ENCODE results near the gene MGAT5.
A peak's percentile ranks its signal among the peaks of the same experiment; 100 is the strongest.

MGAT5 gene, protein sequence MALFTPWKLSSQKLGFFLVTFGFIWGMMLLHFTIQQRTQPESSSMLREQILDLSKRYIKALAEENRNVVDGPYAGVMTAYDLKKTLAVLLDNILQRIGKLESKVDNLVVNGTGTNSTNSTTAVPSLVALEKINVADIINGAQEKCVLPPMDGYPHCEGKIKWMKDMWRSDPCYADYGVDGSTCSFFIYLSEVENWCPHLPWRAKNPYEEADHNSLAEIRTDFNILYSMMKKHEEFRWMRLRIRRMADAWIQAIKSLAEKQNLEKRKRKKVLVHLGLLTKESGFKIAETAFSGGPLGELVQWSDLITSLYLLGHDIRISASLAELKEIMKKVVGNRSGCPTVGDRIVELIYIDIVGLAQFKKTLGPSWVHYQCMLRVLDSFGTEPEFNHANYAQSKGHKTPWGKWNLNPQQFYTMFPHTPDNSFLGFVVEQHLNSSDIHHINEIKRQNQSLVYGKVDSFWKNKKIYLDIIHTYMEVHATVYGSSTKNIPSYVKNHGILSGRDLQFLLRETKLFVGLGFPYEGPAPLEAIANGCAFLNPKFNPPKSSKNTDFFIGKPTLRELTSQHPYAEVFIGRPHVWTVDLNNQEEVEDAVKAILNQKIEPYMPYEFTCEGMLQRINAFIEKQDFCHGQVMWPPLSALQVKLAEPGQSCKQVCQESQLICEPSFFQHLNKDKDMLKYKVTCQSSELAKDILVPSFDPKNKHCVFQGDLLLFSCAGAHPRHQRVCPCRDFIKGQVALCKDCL

DNA sequence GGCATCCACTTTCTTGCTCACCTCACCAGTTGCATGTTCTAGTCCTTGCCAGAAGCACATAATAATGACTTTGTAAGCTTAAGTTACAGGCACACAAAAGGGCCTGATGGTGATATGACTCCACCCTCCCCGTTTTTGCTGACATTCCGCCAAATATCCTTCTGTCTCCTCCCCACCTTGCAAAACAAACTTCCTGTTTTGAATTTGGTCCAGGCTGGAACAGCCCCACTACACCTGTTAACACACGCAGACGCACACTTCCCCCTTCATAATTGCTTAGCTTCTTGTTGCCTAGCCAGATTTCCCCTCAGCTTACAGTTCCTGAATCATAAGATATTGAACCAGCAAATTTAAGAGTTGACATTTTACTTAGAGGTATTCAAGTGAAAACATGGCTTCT is at the start of gene MGAT5:
Gene MGAT5 (plus strand): TSS at position 269 of the 400 bp plus-strand sequence. CDS start 332 bp downstream, outside the sequence.
- DNase-seq (ENCODE audit: low read depth): no peak

DNA sequence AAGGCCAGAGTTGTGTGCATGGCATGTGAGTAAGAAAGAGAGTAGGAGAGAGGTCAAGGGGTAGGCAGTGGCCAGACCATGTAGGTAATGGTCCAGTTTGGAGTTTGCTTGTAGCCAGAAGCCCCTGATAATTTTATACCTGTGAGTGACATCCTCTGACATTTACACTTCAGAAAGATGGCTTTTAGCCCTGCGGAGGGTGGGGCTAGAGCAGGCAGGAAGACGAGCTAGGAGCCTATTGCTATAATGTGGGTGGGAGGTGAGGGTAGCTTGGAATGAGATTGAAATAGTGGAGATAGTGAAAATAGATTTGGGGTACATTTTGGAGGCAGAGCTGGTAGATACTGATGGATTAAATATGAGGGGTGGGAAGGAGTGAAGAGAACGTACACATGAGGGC is 48.8 kb upstream of the MGAT5 start:
- no peak for DNase-seq (ENCODE audit: low read depth)

DNA sequence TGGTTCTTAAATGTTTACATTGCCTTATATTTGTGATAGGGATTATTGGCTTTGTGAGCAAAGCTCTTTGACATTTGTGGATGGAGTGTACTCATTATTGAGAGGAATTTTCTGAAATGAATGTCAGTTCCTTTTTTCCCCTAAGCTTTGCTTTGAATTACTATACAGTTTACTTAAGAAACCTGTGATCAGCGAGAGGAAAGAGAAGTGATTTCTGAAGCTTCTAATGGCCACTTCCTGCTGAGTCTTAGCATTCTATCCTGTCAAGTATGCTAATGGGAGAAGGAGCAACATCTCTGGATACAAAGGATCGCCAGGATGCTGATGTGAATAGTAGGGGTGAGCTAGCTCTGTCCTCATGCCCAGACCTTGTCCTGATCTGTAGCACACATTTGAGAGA is 47.8 kb upstream of the MGAT5 start:
- DNase-seq (ENCODE audit: low read depth): no peak

DNA sequence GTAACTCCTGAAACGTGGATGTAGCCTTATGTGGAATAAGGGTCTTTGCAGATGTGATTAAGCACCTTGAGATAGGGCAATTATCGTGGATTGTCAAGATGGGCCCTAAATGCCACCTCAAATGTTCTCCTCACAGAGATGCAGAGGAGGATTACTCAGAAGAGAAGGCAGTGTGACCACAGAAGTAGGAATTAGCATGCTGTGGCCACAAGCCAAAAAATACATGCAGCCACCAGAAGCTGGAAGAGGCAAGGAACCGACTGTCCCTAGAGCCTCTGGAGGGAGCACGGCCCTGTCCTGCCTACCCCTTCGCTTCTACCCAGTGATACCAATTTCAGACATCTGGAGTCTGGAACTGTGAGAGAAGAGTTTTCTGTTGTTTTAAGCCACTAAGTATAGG is 47.3 kb upstream of the MGAT5 start:
- DNase-seq (ENCODE audit: low read depth): peak; percentile 37

DNA sequence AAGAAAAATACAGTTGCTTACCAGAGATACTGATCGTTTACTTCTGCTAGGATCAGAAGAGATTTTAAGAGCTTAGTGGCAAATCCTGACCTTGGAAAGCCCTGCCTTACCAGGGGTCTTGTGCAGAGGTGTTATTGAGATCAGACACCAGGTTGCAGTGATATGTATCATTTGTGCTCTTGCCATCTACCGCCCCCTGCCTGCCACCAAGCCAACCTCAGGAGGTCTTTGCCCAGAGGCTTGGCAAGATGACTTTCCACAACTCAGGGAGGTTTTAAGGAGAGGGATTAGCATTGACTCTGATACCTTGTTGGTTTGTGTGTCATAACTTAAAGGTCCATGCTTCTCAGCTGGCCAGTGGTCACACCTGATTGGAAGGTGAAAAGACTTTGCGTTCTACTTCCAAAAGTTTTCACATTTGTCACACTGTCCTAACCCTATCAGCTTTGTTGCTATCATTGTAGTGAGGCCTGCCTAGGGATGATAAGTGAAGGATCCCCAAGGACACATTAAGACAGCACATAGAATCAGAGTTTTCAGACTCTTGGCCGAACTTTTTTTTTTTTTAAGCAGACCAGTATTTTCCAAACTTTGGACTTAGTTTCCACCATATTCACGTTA is 46.2 kb upstream of the MGAT5 start:
- no peak for DNase-seq (ENCODE audit: low read depth)

DNA sequence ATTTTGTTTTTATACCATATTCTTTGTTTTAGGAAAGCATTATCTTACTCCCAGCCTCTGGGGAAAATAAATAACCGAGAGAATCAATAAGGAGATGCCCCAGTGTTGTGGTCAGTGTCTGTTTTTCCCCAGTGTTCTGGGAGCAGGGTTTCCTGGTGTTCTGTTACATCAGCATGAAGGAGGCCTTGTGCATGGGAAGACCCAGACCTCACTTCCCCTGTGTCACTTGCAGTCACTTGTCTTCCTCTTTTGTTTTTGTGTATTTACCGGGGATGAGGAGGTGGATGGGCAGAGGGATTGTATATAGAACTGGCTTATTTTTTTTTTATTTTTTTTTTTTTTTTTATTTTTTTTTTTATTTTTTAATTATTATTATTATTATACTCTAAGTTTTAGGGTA is 45.0 kb upstream of the MGAT5 start:
- no peak for DNase-seq (ENCODE audit: low read depth)

DNA sequence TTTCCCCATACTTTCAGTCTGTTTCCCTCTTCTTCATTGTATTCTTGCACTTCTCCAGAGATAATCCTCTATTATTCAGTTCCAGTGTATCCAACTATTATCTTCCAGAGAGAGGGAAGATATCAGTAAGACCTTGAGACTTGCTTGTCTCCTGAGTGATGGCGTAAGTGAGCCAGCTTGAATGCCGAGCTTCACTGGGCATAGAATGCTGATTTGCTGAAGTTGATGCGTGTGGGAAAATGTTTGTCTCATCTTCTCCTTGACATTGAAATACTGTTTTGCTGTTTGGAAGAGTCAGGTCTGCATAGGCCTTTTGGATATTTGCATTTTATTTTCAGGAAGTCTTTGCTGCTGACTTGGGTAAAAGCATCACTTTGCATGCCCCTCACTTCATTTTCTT is 41.1 kb upstream of the MGAT5 start:
- no peak for DNase-seq (ENCODE audit: low read depth)

DNA sequence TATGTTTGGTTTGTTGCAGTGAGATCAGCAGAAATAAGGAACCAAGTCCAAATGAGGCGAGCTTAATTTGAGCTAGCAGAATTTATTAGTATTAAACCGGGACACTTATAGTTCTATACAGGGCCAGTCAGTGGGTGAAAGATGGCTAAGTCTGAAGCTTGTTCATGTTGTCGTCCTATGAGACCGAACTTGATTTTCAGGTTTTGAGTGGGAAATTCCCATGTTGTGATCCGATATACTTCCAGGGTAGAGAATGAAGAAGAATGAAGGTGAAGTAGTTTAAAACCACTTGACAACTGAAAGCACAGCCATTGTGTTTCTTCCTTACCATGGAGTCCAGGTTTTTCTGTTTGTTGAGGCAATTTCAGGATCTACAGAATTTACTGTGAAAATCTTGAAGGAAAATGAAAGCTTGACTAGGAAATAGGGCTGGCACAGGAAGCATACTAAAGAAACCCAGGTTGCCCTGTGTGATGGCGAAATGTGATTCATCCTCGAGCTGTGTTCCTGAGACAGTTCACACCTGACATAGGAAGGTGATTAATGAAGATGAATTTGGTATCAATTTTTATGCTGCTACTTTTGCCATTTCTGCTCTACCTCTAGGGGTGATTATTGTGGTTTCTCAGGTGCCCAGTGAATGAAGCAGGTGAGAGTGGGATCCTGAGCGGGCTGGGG is 37.6 kb upstream of the MGAT5 start:
- DNase-seq (ENCODE audit: low read depth): no peak

DNA sequence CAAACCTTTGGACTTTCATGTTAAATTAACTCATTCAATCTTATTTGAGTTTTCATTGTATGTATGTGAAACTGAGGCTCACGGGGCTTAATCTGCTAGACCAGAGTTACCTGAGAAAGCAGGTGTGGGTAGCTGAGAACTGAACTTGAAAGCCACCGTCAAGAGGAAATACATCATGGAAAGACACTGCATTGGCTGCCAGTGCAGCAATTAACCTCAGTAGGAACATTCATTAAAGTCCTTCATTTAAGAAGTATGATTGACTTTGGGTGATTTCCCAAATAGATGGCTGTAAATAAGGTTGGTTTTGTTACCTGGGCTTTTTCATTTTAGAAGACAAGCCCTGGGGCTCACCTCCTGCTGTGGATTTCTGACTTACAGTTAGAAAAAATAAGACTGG is 36.5 kb upstream of the MGAT5 start:
- no peak for DNase-seq (ENCODE audit: low read depth)

DNA sequence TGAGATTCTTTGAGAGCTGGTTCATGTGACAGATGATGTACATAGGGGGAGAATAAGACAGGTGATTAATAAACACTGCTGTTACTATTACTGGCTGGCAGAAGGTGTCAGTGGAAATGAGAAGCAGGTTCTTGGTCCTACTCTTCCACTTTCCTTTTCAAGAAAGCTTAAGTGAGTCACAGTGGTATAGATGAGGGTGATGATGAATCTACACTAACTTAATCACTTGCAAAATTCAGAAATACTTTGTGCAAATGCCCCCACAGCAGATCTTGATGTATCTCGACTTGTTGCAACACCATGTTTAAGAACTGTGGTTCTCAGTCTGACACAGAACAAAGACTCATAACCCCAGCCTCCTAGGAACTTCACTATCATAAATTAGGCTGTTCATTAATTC is 35.9 kb upstream of the MGAT5 start:
- DNase-seq (ENCODE audit: low read depth): no peak

DNA sequence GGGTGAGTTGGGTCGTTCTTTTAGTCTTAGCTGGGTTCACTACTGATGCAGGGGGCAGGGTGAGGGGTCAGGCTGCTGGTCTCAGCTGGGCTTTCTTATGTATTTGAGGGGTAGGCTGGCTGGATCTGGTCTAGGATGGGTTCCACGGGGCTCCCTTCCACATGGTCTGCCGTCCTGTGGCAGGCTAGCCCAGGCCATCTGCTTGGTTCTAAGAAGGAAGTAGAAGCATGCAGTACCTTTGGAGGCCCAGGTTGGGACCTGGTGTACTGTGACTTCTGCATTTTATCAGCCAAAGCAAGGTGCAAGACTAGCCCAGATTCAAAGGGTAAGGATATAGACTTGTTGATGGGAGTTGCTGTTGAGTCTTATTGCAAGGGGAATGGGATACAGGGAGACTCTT is 35.5 kb upstream of the MGAT5 start:
- no peak for DNase-seq (ENCODE audit: low read depth)

DNA sequence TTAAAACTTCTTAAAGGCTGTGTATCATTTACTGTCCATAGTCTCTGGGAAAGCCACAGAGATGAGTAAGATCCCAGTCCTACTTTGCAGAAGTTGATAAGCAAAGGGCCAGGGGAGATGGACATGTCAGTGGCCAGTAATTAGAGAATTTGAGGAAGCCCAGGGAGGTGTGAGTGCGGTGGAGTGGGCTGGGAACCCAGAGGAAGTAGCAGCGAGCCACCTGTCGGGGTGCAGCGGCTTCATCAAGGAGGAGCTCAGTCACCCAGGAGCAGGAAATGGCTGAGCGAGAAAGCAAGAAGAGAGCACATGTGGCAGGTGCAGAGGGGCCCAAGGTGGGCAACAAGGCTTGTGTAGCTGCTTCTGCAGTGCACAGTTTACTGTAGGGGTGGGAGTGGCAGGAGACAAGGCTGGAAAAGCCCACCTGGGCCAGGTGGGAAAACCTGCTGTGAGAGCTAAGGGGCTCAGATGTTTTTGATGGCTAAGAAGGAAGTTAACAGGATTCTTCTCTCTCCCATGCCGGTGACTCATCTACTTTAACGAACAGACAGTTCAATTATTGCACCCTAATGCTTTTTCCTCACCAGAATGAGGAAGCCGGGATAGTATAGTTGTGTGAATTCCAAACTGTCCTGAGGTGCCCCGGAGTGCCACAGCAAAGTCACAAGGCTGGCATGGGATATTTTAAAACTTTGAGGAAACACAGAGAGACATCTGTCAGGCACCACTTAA is 34.8 kb upstream of the MGAT5 start:
- no peak for DNase-seq (ENCODE audit: low read depth)

DNA sequence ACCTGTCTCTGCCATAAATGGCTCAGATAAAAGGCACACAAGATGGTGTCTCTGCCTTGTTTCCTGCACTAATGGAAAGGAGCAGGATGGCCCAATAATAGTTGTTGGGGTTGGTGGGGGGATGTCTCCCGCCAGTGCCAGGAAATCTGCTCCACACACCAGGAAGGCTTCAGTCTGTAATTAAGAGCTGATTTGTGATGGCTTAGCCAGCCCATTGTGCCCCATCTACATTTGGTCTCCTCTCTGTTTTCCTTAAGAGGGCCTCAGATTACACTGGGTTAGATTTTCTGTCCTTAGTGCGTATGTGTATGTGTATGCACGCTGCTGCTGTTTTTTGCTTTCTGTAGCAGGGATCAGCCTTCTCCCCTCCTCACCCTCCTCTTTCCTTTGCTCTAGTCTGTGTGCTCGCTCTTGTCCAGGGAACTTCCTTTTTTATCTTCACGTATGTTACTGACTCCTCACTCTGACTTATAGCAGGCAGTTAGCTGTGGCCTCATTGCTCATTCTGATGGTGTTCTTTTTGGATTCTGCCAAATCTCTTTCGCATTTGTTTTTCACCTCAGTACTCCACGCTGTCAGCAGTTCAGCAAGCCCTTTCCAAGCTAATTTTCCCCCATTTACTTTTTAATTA is 33.4 kb upstream of the MGAT5 start:
- DNase-seq (ENCODE audit: low read depth): no peak

DNA sequence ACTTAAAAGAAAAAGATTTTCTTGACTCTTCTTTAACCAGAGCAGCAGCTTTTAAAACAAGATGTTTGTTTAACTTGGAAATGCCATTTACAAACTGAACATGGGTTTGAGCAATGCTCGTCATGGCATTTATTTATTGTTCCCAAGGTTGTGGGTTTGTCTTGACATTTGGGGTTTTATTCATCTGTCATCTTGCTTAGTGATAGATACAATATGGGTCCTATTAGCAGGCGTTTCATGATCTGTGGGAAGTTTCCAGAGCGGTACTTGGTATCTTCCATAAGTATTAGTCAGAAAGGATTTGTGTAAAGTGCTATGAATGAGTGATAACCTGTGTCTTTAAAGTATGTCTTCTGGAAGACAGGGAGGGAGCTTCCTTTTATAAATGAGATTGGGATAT is 29.9 kb upstream of the MGAT5 start:
- DNase-seq (ENCODE audit: low read depth): no peak

DNA sequence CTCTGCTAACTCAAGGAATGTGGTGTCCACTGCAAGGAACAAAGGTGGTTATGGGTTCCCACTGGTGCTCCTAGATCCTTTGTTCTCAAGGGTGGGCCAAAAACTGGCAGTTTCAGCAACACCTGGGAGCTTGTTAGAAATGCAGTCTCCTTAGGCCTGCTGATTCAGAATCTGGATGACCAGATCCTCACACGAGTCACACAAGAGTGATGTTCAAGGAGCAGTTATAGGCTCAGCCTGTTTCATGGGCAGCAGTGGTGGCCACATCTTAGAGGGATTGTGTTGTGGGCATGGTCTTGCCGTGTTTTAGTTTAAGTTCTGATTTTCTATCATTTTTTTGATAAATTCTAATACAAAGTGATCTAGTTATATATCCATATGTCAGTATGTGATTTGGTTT is 28.7 kb upstream of the MGAT5 start:
- no peak for DNase-seq (ENCODE audit: low read depth)

DNA sequence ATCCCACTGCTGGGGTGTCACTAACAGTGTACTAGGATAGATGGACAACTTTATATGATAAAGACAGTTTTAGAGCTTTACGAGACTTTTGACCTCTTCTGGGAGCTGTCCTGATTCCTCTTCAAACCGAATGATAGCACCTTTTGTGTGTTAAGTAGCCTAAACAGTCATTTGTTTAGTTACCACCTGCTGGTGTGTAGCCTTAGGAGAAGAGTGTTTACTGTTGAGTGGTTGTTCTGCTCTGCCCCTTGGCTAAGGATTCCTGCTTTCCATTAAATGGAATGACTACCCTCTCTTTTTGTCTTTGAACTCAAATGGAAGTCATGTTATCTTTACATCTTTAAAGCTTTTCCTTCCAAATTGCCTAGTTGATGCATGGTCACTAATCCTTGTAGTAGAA is 28.0 kb upstream of the MGAT5 start:
- no peak for DNase-seq (ENCODE audit: low read depth)

DNA sequence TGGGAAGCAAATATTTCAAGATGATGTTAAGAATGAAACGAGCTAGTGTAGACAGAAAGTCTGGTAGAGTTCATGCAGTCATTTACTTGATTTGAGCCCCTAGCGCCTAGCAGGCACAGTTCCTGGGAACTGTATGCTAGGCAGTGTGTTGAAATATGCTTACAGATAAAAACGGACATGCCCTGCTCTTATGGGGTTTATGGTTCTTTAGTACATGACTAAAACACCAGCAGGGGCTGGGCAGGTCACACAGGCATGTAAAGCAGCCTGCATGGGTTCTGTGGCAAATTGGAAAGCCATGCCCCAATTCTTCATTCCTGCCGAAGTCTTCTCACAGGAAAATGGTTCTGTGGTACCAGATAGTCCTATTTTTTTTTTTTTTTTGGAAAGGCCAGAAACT is 27.3 kb upstream of the MGAT5 start:
- DNase-seq (ENCODE audit: low read depth): no peak

DNA sequence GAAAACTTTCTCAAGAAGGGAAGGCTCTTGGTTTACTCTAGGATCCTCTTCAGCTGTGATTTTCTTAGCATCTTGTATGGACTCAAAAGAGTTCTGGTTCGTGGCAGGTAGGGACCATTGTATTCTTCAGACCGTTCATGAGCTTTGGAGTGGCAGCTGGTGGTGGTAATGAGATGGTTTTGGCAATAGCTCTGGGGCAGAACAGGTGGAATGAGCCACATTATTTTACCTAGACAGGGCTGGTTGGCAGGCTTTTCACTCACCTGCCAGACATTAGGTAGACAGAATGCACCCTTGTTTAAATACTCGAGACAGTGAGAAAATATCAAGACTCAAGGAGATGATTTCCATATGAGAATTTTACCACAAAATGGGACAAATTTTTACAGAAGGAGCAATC is 26.2 kb upstream of the MGAT5 start:
- no peak for DNase-seq (ENCODE audit: low read depth)

DNA sequence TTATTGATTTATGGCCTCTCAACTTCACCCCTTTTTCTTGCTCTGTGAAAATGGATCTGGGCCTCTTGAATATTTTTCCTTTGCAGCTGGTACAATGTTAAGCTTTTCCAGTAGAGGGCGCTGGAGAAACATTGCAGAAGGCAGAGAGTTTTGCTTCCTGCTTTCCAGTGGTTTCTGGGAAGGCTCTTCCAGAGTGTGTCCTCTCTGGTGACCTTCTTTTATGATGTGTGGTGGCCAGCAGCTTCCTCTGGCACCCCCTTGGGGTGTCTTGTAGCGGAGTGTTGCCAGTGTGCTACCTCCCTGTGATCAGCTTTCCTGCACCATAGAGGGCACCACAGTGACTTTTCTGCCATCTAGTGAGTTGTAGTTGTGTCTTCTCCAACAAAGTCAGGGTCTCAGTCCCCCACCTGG is 25.4 kb upstream of the MGAT5 start:
- no peak for DNase-seq (ENCODE audit: low read depth)

DNA sequence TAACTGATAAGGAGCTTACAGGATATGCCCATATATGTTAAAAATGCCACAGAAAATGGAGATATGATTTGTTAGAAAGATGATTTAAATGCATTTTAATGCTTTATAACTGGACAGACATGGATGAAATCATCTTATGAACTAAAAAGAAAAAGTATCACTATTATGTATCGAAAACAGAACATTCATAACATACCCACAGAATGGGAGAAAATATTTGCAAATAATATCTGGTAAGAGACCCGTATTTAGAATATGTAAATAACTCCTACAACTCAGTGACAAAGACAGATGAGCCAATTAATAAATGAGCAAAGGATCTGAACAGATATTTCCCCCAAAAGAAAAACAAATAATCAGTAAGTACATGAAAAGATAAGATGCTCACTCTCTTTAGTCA is 24.3 kb upstream of the MGAT5 start:
- no peak for DNase-seq (ENCODE audit: low read depth)

DNA sequence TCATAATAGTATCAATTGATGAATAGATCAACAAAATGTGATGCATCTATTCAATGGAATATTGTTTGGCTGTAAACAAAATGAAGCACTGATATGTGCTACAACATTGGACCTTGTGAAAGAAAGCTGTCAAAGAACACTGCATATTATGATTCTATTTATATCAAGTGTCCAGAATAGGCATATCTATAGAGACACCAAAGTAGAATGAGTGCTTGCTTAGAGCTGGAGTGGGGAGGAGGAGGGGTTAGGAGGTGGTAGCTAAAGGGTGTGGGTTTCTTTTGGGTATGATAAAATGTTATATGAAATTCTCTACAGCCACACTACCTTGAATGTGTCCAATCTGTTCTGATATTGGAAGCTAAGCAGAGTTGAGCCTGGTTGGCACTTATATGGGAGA is 23.0 kb upstream of the MGAT5 start:
- no peak for DNase-seq (ENCODE audit: low read depth)
